Parathyroid adenoma (tissue), 2 donors: ENCODE data around the gene JHY.
A peak's percentile ranks its signal among the peaks of the same experiment; 100 is the strongest.
"Not testable (repeated sequence)": the region's sequence is repeated elsewhere in the genome, so short reads cannot be mapped to it uniquely, and the experiment has no call there.

Experiments used
- H2AFZ ChIP-seq: fragments of 300-600 bp; sonication (generic); one replicate; pipeline ENCODE4 v1.7.0; 2017; ENCODE audit warnings: antibody characterized with exemption, mild to moderate bottlenecking
- H3K27ac ChIP-seq: fragments of 300-600 bp; sonication (generic); one replicate; pipeline ENCODE4 v1.7.0; 2017
- H3K27me3 ChIP-seq: fragments of 300-600 bp; sonication (generic); one replicate; pipeline ENCODE4 v1.7.0; 2017; ENCODE audit warnings: low read length; ENCODE audit not compliant: control insufficient read depth, insufficient read depth
- H3K36me3 ChIP-seq: fragments of 300-600 bp; sonication (generic); one replicate; pipeline ENCODE4 v1.7.0; 2017; ENCODE audit warnings: low read length; ENCODE audit not compliant: control insufficient read depth, insufficient read depth
- H3K4me1 ChIP-seq: fragments of 300-600 bp; sonication (generic); one replicate; pipeline ENCODE4 v1.7.0; 2017; ENCODE audit warnings: control low read depth
- H3K4me2 ChIP-seq: fragments of 300-600 bp; sonication (generic); one replicate; pipeline ENCODE4 v1.7.0; 2017; ENCODE audit warnings: low read length
- H3K4me3 ChIP-seq: fragments of 300-600 bp; sonication (generic); one replicate; pipeline ENCODE4 v1.7.0; 2017; ENCODE audit warnings: low read depth, low read length
- H3K79me2 ChIP-seq: fragments of 300-600 bp; sonication (generic); one replicate; pipeline ENCODE4 v1.7.0; 2017; ENCODE audit warnings: control low read depth
- H3K9ac ChIP-seq: fragments of 300-600 bp; sonication (generic); one replicate; pipeline ENCODE4 v1.7.0; 2017; ENCODE audit warnings: mild to moderate bottlenecking
- H3K9me3 ChIP-seq: fragments of 300-600 bp; sonication (generic); one replicate; pipeline ENCODE4 v1.7.0; 2017; ENCODE audit warnings: low read length; ENCODE audit not compliant: control insufficient read depth
- CTCF ChIP-seq: fragments of 300-600 bp; sonication (generic); IDR thresholded peaks from one replicate; pipeline ENCODE4 v1.7.0; 2017; ENCODE audit warnings: antibody characterized with exemption, mild to moderate bottlenecking
- donor health status: primary hyperparathyroidism.

The JHY gene

GRCh38 chr11:122853971-122854446 lies 28.6 kb upstream of the JHY start:
- H2AFZ ChIP-seq = no peak overlapping the region
- H3K27ac ChIP-seq = no peak overlapping the region
- no peak overlapping the region for H3K4me3 ChIP-seq
- no peaks in the 10 kb centered on the region for H3K36me3 ChIP-seq
- H3K79me2 ChIP-seq = no peaks in the 10 kb centered on the region
- H3K4me2 ChIP-seq = no peak overlapping the region
- no peak overlapping the region for H3K9ac ChIP-seq
- H3K27me3 ChIP-seq = no peaks in the 10 kb centered on the region
- no peaks in the 10 kb centered on the region for H3K4me1 ChIP-seq
- TF ChIP-seq CTCF = peak; percentile 61
- no peaks in the 10 kb centered on the region for H3K9me3 ChIP-seq

GRCh38 chr11:122861631-122862030 lies 20.9 kb upstream of the JHY start:
- no peaks in the 10 kb centered on the region for H3K79me2 ChIP-seq
- H3K9ac ChIP-seq = no peak overlapping the region
- H3K36me3 ChIP-seq = no peaks in the 10 kb centered on the region

GRCh38 chr11:122862091-122862490 lies 20.5 kb upstream of the JHY start:
- Histone ChIP-seq H2AFZ (no peak overlapping the region), H3K79me2 (no peaks in the 10 kb centered on the region), H3K27ac (no peak overlapping the region), H3K4me3 (no peak overlapping the region), H3K4me2 (no peak overlapping the region), H3K4me1 (no peaks in the 10 kb centered on the region), H3K9ac (no peak overlapping the region), H3K9me3 (no peaks in the 10 kb centered on the region), H3K36me3 (no peaks in the 10 kb centered on the region), H3K27me3 (no peaks in the 10 kb centered on the region)
- no peak for TF ChIP-seq CTCF

More at GRCh38 chr11:122861631-122862030, 20.9 kb upstream of the JHY start:
- no peak overlapping the region for H3K4me2 ChIP-seq
- H3K27me3 ChIP-seq = no peaks in the 10 kb centered on the region
- no peak overlapping the region for H3K4me3 ChIP-seq
- H2AFZ ChIP-seq = no peak overlapping the region
- H3K27ac ChIP-seq = no peak overlapping the region
- H3K4me1 ChIP-seq = no peaks in the 10 kb centered on the region
- TF ChIP-seq CTCF = no peak
- H3K9me3 ChIP-seq = no peaks in the 10 kb centered on the region

GRCh38 chr11:122863154-122863553 lies 19.4 kb upstream of the JHY start:
- not testable (repeated sequence) for H3K4me1 ChIP-seq, H3K9me3 ChIP-seq, H3K9ac ChIP-seq, H3K36me3 ChIP-seq, H3K4me2 ChIP-seq, H3K4me3 ChIP-seq, H3K27me3 ChIP-seq, H3K79me2 ChIP-seq, H3K27ac ChIP-seq, H2AFZ ChIP-seq

GRCh38 chr11:122863704-122864326 lies 18.7 kb upstream of the JHY start:
- Histone ChIP-seq H3K4me1 (no peaks in the 10 kb centered on the region), H3K27ac (no peak overlapping the region), H3K36me3 (no peaks in the 10 kb centered on the region), H2AFZ (no peak overlapping the region), H3K27me3 (no peaks in the 10 kb centered on the region), H3K4me3 (no peak overlapping the region), H3K9ac (no peak overlapping the region), H3K79me2 (no peaks in the 10 kb centered on the region), H3K9me3 (no peaks in the 10 kb centered on the region), H3K4me2 (no peak overlapping the region)
- peak; percentile 72 for TF ChIP-seq CTCF
